ENCODE data around the gene RIMBP2. TPM values are rescaled to one million over a fixed set of nuclear protein-coding genes. Genes with fewer than 3 reads are reported as not detected.

Gene RIMBP2
- polyA plus RNA-seq, 1 donor from 2014 or later = 14.6 TPM

GRCh38 chr12:130568041-130568440 is 148.1 kb downstream of the RIMBP2 start:
- Histone ChIP-seq H3K9me3 (ENCODE audit: low read length) (peaks cover 3% of the 10 kb centered on the region), H2AFZ (ENCODE audit: low read depth, low read length) (no peak overlapping the region), H3K9ac (ENCODE audit: low read length) (no peak overlapping the region), H3K27me3 (ENCODE audit: insufficient read depth, low read depth, low read length) (no peaks in the 10 kb centered on the region), H3K79me2 (replicated peaks; ENCODE audit: insufficient read depth, low read length) (no peaks in the 10 kb centered on the region), H3K4me2 (ENCODE audit: low read length) (no peak overlapping the region), H3K9me2 (ENCODE audit: insufficient read depth, low read length) (no peaks in the 10 kb centered on the region), H3K4me3 (ENCODE audit: low read length) (no peak overlapping the region), H3F3A (ENCODE audit: insufficient read depth, low read length, poor library complexity, severe bottlenecking) (no peaks in the 10 kb centered on the region), H3K36me3 (ENCODE audit: insufficient read depth, low read length) (no peaks in the 10 kb centered on the region), H4K20me1 (ENCODE audit: insufficient read depth) (no peaks in the 10 kb centered on the region), H3K27ac (ENCODE audit: low read length) (no peak overlapping the region)
- TF ChIP-seq TAF1 (IDR thresholded peaks at IDR 0.05; ENCODE audit: low read depth) (no peak), POLR2AphosphoS5 (IDR thresholded peaks at IDR 0.05) (no peak), EP300 (conservative IDR thresholded peaks at IDR 0.05; ENCODE audit: poor library complexity, severe bottlenecking) (no peak), RAD21 (conservative IDR thresholded peaks at IDR 0.05) (no peak), EZH2 (IDR thresholded peaks at IDR 0.05; ENCODE audit: borderline replicate concordance, insufficient read depth, low read length, poor library complexity, severe bottlenecking) (no peak)
- TF ChIP-seq, protein P1, sequence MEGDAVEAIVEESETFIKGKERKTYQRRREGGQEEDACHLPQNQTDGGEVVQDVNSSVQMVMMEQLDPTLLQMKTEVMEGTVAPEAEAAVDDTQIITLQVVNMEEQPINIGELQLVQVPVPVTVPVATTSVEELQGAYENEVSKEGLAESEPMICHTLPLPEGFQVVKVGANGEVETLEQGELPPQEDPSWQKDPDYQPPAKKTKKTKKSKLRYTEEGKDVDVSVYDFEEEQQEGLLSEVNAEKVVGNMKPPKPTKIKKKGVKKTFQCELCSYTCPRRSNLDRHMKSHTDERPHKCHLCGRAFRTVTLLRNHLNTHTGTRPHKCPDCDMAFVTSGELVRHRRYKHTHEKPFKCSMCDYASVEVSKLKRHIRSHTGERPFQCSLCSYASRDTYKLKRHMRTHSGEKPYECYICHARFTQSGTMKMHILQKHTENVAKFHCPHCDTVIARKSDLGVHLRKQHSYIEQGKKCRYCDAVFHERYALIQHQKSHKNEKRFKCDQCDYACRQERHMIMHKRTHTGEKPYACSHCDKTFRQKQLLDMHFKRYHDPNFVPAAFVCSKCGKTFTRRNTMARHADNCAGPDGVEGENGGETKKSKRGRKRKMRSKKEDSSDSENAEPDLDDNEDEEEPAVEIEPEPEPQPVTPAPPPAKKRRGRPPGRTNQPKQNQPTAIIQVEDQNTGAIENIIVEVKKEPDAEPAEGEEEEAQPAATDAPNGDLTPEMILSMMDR (IDR thresholded peaks at IDR 0.05; ENCODE audit: poor library complexity, severe bottlenecking) = no peak

DNA sequence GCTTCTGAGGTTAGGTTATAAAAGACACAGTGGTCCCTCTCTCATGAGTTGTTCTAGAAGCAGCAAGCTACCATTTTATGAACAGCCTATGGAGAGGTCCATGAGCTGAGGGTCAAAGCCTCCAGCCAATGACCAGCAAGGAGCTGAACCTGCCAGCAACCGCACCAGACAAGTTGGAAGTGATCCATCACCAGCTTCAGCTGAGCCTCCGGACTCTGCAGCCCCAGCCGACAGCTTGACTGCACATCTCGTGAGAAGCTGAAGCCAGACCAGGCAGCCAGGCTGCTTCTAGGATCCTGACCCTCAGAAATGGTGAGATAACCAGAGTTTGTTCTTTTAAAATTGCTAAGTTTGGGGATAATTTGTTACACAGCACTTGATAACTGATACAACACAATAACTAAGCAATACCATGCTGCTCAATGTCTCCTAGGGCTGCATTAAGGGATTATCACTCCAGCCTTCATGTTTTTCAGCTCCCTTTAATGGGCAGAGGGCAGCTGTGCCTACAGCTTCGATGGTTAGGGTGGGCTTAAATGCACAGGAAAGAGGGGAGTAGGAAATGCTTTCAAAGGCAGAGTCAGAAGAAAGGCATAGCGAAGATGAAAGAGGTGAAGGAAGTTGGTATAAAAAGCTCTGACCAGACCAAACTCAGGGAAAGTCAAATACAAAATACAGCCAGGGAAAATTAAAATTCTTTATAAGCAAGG is 149.5 kb downstream of the RIMBP2 start:
- Histone ChIP-seq H3K27ac (ENCODE audit: low read length) (no peak overlapping the region), H3K79me2 (replicated peaks; ENCODE audit: insufficient read depth, low read length) (no peaks in the 10 kb centered on the region), H3K27me3 (ENCODE audit: insufficient read depth, low read depth, low read length) (no peaks in the 10 kb centered on the region), H3F3A (ENCODE audit: insufficient read depth, low read length, poor library complexity, severe bottlenecking) (no peaks in the 10 kb centered on the region), H3K9ac (ENCODE audit: low read length) (no peak overlapping the region), H3K36me3 (ENCODE audit: insufficient read depth, low read length) (no peaks in the 10 kb centered on the region), H3K4me3 (ENCODE audit: low read length) (no peak overlapping the region), H2AFZ (ENCODE audit: low read depth, low read length) (no peak overlapping the region), H4K20me1 (ENCODE audit: insufficient read depth) (no peaks in the 10 kb centered on the region), H3K4me2 (ENCODE audit: low read length) (no peak overlapping the region), H3K9me2 (ENCODE audit: insufficient read depth, low read length) (no peaks in the 10 kb centered on the region), H3K9me3 (ENCODE audit: low read length) (peaks cover 3% of the 10 kb centered on the region)
- TF ChIP-seq EP300 (conservative IDR thresholded peaks at IDR 0.05; ENCODE audit: poor library complexity, severe bottlenecking) (no peak), SMC3 (conservative IDR thresholded peaks at IDR 0.05; ENCODE audit: poor library complexity) (no peak), POLR2AphosphoS5 (IDR thresholded peaks at IDR 0.05) (no peak), EZH2 (IDR thresholded peaks at IDR 0.05; ENCODE audit: borderline replicate concordance, insufficient read depth, low read length, poor library complexity, severe bottlenecking) (no peak), RAD21 (conservative IDR thresholded peaks at IDR 0.05) (no peak), MXI1 (conservative IDR thresholded peaks at IDR 0.05; ENCODE audit: poor library complexity, severe bottlenecking) (no peak), TAF1 (IDR thresholded peaks at IDR 0.05; ENCODE audit: low read depth) (no peak)
- TF ChIP-seq, protein P2, sequence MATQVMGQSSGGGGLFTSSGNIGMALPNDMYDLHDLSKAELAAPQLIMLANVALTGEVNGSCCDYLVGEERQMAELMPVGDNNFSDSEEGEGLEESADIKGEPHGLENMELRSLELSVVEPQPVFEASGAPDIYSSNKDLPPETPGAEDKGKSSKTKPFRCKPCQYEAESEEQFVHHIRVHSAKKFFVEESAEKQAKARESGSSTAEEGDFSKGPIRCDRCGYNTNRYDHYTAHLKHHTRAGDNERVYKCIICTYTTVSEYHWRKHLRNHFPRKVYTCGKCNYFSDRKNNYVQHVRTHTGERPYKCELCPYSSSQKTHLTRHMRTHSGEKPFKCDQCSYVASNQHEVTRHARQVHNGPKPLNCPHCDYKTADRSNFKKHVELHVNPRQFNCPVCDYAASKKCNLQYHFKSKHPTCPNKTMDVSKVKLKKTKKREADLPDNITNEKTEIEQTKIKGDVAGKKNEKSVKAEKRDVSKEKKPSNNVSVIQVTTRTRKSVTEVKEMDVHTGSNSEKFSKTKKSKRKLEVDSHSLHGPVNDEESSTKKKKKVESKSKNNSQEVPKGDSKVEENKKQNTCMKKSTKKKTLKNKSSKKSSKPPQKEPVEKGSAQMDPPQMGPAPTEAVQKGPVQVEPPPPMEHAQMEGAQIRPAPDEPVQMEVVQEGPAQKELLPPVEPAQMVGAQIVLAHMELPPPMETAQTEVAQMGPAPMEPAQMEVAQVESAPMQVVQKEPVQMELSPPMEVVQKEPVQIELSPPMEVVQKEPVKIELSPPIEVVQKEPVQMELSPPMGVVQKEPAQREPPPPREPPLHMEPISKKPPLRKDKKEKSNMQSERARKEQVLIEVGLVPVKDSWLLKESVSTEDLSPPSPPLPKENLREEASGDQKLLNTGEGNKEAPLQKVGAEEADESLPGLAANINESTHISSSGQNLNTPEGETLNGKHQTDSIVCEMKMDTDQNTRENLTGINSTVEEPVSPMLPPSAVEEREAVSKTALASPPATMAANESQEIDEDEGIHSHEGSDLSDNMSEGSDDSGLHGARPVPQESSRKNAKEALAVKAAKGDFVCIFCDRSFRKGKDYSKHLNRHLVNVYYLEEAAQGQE (IDR thresholded peaks at IDR 0.05; ENCODE audit: borderline replicate concordance) = no peak
- TF ChIP-seq, protein P1 (IDR thresholded peaks at IDR 0.05; ENCODE audit: poor library complexity, severe bottlenecking) = no peak

Measured in neural cell (in vitro differentiated cells).